K562 (cell line): ENCODE data around the gene NAA15.

ENCODE experiments used
- CTCF ChIP-seq, 3 experiments: IDR thresholded peaks in 2 of 3; conservative IDR thresholded peaks in 1 of 3; 2 replicates each; pipeline ENCODE4 v1.5.1; 2011 to 2012; ENCODE audit warnings: low read length in 3 of 3, mild to moderate bottlenecking in 3 of 3, control low read depth in 2 of 3, improper control_type of control experiment in 1 of 3, inconsistent platforms in 1 of 3, low read depth in 1 of 3, mixed read lengths in 1 of 3, moderate library complexity in 1 of 3; ENCODE audit not compliant: insufficient read depth in 2 of 3
- EP300 ChIP-seq: IDR thresholded peaks from 2 replicates; pipeline ENCODE4 v1.6.1; 2012; ENCODE audit warnings: low read length, improper control_type of control experiment
- PHF8 ChIP-seq: fragments of 200-600 bp; sonication (generic); IDR thresholded peaks from 2 replicates; pipeline ENCODE4 v1.6.1; 2012; ENCODE audit warnings: mixed run types, mild to moderate bottlenecking, inconsistent platforms, low read length, moderate library complexity, borderline replicate concordance
- POLR2AphosphoS2 ChIP-seq: IDR thresholded peaks from 2 replicates; pipeline ENCODE4 v1.6.1; 2012; ENCODE audit warnings: low read length, improper control_type of control experiment
- POLR2AphosphoS5 ChIP-seq: IDR thresholded peaks from 2 replicates; pipeline ENCODE4 v1.6.1; 2011; ENCODE audit warnings: mild to moderate bottlenecking, low read depth, low read length, moderate library complexity; ENCODE audit not compliant: control insufficient read depth, insufficient read depth
- RAD21 ChIP-seq, 2 experiments: fragments of 250-450 bp in 1 of 2; fragments of 450-650 bp in 1 of 2; sonication (Bioruptor Pico) in 1 of 2; formaldehyde crosslinking in 1 of 2; IDR thresholded peaks in 1 of 2; conservative IDR thresholded peaks in 1 of 2; 2 replicates each; pipeline versions ENCODE4 v1.4.0 to v1.8.0; 2020 to 2022; ENCODE audit warnings: mild to moderate bottlenecking in 2 of 2, moderate library complexity in 1 of 2
- SMARCA4 ChIP-seq: fragments of 450-650 bp; IDR thresholded peaks from 2 replicates; pipeline ENCODE4 v1.6.1; 2016
- YY1 ChIP-seq, 3 experiments: IDR thresholded peaks; 2 replicates each; pipeline ENCODE4 v1.6.1; 2011; ENCODE audit warnings: low read length in 2 of 3, mild to moderate bottlenecking in 2 of 3, moderate library complexity in 2 of 3, borderline replicate concordance in 1 of 3, control low read depth in 1 of 3, low read depth in 1 of 3; ENCODE audit not compliant: insufficient read depth in 3 of 3, insufficient replicate concordance in 2 of 3, control insufficient read depth in 1 of 3, insufficient read length in 1 of 3; ENCODE audit errors: extremely low read depth in 1 of 3
- ZNF143 ChIP-seq: sonication (generic); formaldehyde crosslinking; IDR thresholded peaks from 2 replicates; pipeline ENCODE4 v1.9.0; 2022; ENCODE audit warnings: mild to moderate bottlenecking, missing genetic modification reagents
- ZNF274 ChIP-seq: IDR thresholded peaks from 2 replicates; pipeline ENCODE4 v1.6.1; 2011; ENCODE audit warnings: low read depth, mild to moderate bottlenecking, low read length, moderate library complexity, borderline replicate concordance

GRCh38 chr4:139324620-139325019, 23.3 kb downstream of the NAA15 start:
- TF ChIP-seq POLR2AphosphoS5 (no peak), CTCF (IDR thresholded peaks at IDR 0.05 in 2 of 3, conservative IDR thresholded peaks at IDR 0.05 in 1 of 3; ENCODE audit: insufficient read depth in 2 of 3, low read depth in 1 of 3, low read length in 3 of 3) (no peak), SMARCA4 (no peak), ZNF274 (no peak), PHF8 (no peak), RAD21 (CRISPR knock-in tag; conservative IDR thresholded peaks at IDR 0.05 in 1 of 2, IDR thresholded peaks at IDR 0.05 in 1 of 2) (no peak), POLR2AphosphoS2 (no peak), EP300 (no peak), ZNF143 (CRISPR knock-in tag) (no peak), YY1 (IDR thresholded peaks at IDR 0.05; ENCODE audit: borderline replicate concordance in 1 of 3, control insufficient read depth in 1 of 3, extremely low read depth in 1 of 3, insufficient read depth in 3 of 3, insufficient read length in 1 of 3, insufficient replicate concordance in 2 of 3, low read depth in 1 of 3, low read length in 2 of 3) (no peak)
